ENCODE data around the gene CDHR3.

DNA sequence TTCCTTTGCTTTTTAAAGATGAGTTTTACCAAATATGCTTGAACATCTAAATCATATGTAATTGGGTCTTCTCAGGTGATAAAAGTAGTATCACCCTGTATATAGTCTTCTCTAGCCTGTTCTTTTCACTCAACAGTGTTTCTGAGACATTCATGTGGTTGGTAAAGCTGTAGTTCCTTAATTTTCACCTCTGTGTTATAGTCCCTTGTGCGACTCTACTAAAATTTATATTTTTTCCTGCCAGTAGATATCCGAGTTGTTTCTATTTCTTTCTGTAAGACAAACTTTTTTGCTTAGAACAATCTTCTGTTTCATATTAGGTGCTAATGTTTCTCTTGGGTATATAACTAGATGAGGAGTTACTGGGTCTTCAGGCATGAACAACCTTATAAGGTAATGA lies 113.5 kb downstream of the CDHR3 start:
- TF ChIP-seq SUZ12 (IDR thresholded peaks at IDR 0.05; ENCODE audit: low read length) (no peak), CHD1 (IDR thresholded peaks at IDR 0.05; ENCODE audit: low read depth, low read length) (no peak), EP300 (IDR thresholded peaks at IDR 0.05; ENCODE audit: borderline replicate concordance in 1 of 2, low read depth in 2 of 2, low read length in 2 of 2) (no peak), YY1 (IDR thresholded peaks at IDR 0.05; ENCODE audit: low read depth, low read length) (no peak), RNF2 (IDR thresholded peaks at IDR 0.05; ENCODE audit: borderline replicate concordance, low read depth, low read length, missing control alignments, poor library complexity, severe bottlenecking) (no peak), CTBP2 (IDR thresholded peaks at IDR 0.05; ENCODE audit: borderline replicate concordance, insufficient read depth, insufficient read length, low read length) (no peak), SP2 (IDR thresholded peaks at IDR 0.05; ENCODE audit: low read length) (no peak)
- TF ChIP-seq, protein P1, sequence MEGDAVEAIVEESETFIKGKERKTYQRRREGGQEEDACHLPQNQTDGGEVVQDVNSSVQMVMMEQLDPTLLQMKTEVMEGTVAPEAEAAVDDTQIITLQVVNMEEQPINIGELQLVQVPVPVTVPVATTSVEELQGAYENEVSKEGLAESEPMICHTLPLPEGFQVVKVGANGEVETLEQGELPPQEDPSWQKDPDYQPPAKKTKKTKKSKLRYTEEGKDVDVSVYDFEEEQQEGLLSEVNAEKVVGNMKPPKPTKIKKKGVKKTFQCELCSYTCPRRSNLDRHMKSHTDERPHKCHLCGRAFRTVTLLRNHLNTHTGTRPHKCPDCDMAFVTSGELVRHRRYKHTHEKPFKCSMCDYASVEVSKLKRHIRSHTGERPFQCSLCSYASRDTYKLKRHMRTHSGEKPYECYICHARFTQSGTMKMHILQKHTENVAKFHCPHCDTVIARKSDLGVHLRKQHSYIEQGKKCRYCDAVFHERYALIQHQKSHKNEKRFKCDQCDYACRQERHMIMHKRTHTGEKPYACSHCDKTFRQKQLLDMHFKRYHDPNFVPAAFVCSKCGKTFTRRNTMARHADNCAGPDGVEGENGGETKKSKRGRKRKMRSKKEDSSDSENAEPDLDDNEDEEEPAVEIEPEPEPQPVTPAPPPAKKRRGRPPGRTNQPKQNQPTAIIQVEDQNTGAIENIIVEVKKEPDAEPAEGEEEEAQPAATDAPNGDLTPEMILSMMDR (IDR thresholded peaks at IDR 0.05; ENCODE audit: control extremely low read depth in 1 of 3, insufficient read depth in 1 of 3, low read depth in 1 of 3, low read length in 3 of 3) = no peak
